IPS-11a (cell line): ENCODE results near the gene SETD7.

ENCODE experiments used
- H3K4me3 ChIP-seq: one replicate; pipeline ENCODE4 v1.5.1; 2013; ENCODE audit warnings: low read depth, low read length, control low read depth

The SETD7 gene

DNA sequence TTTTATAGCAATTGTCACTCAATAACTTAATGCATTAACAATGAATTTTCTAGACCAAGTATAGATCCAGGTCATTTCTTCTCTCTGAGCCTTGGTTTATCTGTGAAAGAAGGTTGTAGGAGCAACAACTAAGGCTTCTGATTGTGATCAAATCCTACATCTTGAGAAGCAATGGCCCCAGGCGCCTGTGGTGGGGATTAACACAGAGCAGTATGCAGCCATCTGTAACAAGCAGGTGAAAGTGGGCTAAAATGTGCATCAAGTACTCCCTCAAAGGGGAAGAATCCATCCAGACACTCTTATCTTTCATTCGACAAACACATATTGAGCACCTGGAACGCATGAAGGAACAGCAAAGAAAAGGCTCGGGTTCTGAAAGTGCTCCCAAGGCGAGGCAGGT is 19.1 kb upstream of the SETD7 start:
- no peak overlapping the region for H3K4me3 ChIP-seq

DNA sequence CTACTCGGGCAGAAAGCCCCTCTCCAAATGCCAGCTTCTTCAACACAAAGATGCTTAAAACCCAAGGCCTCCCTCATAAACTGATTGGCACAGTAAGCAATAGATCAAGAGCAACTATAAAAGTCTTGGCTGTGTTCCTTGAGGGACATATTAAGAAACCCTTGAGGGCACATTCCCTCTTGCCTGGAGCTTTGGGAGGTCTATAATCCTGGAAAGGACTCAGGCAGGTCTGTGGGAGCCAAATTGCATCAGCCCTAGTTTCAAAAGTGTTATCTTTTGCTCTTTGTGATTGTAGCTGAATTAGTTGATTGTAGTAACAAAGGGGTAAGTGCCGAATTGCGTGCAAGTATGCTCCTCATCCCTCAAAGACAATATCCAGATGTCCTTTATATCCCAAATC is 18.6 kb upstream of the SETD7 start:
- H3K4me3 ChIP-seq = no peak overlapping the region

DNA sequence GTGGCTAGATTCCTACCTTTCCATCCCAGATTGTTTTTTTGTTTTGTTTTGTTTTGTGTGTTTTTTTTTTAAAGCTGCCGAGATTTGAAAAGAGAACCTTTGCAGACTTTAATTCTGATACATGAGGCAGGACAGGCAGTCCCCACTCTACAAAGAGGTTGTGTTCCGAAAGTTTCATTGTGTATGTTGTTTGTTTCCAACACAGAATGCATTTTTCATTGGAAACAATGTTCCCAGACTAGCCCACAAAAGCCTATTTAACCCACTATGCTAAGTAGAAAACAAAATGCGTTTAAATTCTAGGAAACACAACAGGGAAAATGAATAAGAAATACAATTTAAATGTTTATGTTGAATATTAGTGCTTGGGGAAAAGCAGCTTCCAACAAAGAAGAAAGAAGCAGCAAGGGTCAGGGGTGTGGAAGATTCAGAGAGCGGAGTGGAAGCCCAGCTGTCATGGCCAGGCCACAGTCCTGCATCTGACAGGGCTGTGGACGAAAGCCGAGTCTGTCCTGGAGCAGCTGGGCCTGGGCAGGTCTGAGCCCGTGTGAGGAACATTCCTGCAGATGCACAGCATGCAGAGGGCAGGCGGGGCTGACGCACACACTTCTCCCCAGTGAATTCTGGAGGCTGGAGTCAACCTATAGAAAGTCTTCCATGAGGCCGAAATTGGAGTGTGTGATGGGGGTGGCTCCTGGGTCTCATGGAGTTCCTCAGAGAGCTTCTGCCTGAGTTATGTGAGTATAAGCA is 12.4 kb upstream of the SETD7 start:
- H3K4me3 ChIP-seq = no peak overlapping the region

DNA sequence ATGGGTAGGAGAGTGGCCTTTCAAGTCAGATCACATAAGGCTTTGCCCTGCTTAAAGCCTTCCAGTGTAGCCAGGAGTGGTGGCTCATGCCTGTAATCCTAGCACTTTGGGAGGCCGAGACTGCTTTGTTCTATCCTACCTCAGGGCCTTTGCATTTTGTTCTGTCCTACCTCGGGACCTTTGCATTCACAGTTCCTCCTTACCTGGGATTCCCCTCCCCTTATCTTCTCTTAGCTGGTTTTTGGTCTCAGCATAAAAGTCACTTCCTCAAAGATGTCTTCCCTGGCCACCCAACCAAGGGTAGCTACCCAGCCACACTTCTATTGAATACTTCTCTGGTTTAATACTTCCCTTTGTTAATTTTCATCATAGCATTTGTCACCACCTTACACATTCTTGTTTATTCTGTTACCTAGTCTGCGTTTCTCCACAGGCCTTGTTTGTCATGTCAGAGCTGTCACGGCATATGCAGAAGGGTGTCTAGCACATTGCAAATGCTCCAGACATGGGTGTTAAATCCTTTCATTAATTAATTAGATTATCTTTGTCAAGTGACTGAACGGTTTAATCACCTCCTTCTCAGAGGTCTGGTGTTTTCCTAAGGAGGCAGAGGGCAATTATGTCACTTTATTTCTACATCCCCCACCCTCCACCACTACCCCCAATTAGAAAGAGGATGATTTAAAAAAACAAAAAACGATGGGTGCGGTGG is 11.3 kb upstream of the SETD7 start:
- H3K4me3 ChIP-seq = no peak overlapping the region

GRCh38 chr4:139564502-139564901 is 8.5 kb upstream of the SETD7 start:
- no peak overlapping the region for H3K4me3 ChIP-seq

- no peak overlapping the region for H3K4me3 ChIP-seq
Observed at GRCh38 chr4:139563515-139563914, 7.5 kb upstream of the SETD7 start.

DNA sequence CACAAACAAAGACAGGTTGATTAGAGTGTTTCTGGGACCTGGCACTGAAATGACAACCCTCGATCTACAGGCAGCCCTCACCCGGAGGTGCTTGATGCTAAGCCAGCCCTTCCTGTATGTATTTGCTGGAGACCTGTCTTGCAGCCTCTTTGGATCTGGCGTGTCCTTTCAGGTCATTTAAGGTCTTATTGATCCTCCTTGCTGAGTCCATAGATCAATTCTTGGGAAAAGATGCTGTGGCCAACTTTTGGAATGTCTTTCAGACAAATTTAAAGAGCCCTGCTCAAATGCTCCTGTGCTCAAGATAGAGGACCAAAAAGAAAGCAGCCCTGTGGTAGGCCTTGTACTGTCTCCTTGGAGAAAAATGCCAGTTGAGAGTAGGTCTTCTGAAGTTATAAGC is 6.8 kb upstream of the SETD7 start:
- H3K4me3 ChIP-seq = no peak overlapping the region

DNA sequence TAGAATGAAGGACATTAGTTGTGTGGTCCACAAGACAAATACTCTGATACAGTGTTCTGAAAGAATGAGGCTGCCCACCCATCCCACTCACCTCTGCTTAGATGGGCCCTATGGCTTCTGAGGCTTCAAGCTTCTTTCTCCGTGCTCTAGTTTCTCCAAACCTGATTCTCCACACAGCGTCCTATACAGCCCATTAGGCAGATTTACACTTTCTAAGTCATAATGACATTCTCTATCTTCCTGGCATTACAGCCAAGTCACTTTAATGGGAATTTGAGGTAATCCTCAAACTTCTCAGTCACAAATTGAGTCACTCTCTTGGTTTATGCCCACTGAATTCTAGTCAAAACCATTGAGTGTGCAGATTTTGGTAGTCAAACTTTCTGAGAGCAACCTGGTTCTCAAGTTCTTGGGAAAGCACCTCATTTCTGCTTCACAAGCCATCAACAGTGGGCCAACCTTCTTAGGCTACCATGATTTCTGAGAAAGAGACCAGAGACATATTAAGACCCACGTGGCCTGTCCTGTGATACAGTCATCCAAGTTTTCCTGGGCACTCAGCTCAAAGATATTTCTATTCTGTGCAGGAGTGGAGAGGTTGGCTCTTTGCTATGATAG is 6.2 kb upstream of the SETD7 start:
- no peak overlapping the region for H3K4me3 ChIP-seq

DNA sequence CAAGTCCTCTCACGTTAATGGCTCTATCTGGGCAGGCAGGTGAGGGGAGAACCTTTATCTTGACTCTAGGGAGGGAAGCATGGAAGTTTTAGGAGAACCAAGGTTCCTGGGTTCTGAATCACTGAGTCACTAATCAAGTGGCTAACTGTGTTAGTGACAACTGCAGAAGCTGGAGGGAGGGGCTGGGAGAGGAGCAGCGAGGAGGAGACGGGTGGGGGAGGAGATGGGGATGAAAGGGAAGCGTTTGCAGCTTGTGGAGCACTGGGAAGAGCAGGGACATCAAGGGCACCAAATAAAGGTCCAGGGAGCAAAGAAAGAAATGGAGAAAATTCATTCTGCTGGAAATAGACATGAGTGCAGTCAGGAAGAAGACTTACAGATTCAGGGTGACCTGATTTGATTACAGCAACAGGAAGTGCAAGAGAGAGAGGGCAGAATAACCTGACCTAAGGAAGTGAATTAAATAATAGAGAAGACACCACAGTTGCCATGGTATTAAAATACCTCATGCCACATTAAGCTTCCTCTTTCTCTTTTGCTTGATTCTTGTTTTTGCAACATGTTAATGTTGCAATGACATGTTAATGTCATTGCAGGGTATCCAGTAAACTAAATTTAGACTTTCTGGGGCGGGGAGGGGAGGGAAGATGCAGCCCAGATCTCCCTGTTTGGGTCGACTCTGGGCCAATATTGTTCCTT is 4.5 kb upstream of the SETD7 start:
- H3K4me3 ChIP-seq = no peak overlapping the region

DNA sequence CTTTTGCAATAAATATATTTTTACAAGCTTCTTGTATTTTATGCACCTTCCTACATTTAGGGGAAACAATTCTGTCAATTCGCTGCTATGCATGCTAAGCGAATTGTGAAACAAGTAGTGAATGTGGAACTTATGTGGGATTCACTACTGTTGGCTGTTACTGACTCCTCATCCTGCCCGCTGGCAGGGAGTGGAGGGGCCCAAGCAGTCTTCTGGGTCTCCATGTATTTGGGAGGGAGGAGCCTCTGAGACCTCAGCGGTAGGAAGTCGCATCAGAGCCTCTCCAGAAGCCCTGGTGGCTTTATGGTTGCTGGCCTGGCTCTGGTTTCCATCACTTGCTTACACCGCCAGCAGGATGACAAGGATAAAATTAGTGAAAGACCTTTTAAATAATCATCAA is 3.7 kb upstream of the SETD7 start:
- no peak overlapping the region for H3K4me3 ChIP-seq

GRCh38 chr4:139559089-139559479 is 3.1 kb upstream of the SETD7 start:
- H3K4me3 ChIP-seq = no peak overlapping the region

- no peak overlapping the region for H3K4me3 ChIP-seq
Observed at GRCh38 chr4:139558235-139559088, 2.4 kb upstream of the SETD7 start.

- peak overlapping the region; percentile 52 for H3K4me3 ChIP-seq
Observed at GRCh38 chr4:139557556-139558110, 1.6 kb upstream of the SETD7 start.

DNA sequence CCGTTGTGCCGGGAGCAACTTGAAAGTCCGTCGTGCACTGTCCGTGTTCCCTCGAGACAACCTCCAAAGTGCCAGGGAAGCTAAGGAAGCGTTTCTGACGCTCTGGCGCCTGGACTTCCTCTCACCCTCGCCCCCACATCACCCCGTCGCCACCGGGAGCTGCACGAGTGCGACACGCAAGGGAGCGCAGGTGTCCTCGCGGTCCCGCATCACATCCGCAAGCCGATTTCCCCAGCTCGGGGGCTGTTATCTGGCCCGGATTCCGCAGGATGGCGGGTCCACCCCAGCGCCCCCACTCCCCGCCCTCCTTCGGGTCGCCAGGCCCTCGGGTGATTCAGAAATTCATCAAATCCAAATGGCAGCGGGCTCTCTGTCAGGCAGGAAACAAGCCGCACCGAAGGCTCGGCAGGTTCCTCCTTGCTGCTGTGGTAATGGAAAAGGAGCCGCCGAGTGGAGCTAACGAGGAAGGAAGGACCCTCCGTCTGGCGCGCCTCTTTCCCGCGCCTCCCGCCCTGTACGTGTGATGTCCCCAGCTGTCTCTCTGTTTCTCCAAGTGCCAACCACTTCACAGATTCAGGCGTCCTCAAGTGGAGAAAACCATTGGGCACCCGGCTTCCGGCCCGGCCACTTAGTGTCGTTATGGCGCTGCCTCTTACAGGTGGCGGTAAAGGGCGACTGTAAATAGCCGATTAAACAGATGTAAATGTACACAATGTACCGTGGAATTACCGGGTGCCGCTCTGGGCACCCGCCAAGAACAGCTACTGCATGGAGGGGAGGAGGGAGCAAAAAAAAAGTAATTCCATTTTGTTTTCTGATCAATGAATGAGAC is 921 bp upstream of the SETD7 start:
- peak overlapping the region; percentile 52 for H3K4me3 ChIP-seq

DNA sequence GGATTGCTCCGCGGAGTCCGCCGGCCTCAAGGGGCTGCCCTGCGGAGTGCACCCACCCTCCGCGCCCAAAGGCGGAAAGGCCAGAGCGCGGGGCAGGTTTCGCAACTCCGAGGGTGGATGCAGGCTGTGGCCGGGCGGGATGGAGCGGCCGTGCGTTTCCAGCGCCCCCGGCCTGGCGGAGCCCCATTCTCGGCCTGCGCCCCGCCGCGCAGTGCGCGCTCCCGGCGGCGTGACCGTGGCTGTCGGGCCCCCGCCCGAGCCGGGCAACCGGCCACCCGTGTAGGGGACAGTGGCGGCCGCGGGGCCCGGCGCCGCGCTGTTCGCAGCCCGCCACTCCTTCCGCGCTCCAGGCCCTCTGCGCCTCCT is 331 bp downstream of the SETD7 start:
- peak overlapping the region; percentile 52 for H3K4me3 ChIP-seq

DNA sequence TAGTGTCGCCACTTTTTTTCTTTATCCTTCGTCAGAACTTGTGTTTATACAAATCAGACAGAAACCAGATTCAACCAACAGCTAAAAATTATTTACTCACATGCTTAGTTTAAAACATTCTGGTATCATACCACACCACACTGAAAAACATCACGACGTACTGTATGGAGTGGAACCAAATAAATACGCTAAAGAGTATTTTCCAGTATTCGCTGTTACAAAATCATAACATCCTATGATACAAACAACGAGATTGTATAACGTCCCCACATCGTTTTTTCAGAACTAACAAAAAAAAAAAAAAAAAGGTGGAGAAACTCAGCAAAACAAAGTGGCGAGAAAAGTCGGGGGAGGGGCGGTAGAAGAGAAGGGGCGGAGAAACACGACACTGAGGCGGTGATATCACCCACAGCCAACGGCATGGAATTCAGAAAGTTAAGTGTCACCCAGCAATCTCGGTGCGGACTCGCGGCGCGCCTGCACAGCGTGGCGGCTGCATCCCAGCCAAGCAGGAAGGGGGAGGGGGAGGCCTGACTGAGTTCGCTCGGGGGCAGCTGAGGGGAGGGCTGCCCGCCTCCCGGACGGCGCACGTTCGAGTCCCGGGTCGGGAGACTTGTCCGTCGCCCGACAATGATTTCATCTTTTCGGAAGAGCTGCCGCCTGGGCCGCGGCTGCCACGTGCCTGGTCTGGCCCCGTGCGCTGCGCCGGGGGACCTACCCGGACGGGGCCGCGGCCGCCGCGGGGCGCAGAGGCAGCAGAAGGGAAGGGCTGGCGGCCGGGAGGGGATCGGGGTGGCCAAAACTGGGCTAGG is 920 bp downstream of the SETD7 start:
- H3K4me3 ChIP-seq = peak overlapping the region; percentile 52

DNA sequence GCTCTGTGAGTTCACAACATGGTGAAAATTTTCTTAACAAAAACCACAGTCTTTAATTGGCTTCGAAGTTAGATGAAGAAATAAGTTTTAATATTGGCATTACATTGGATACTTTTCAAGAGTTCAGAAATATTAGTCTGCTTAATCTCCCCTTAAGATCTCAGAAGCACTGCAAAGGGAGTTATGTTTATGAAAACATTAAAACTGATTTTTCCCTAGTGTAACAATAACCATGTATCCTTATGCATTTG is 1.5 kb downstream of the SETD7 start:
- no peak overlapping the region for H3K4me3 ChIP-seq

- H3K4me3 ChIP-seq = no peak overlapping the region
Observed at GRCh38 chr4:139553751-139554641, 2.0 kb downstream of the SETD7 start.
